ENCODE results near the gene PTPRU. TPM values are rescaled to one million over a fixed set of nuclear protein-coding genes. Genes with fewer than 3 reads are reported as not detected.

PTPRU gene
- total RNA-seq, 4 donors from 2014 or later, result 12.3 to 19.9 (median 15.9) TPM

- no peak for TF ChIP-seq CTCF (IDR thresholded peaks at IDR 0.05)
- no peak for ATAC-seq (ENCODE audit: low FRiP score)
- no peak for DNase-seq (ENCODE audit: low spot score)
Measured at GRCh38 chr1:29327223-29327935, 91.1 kb downstream of the PTPRU start.

DNA sequence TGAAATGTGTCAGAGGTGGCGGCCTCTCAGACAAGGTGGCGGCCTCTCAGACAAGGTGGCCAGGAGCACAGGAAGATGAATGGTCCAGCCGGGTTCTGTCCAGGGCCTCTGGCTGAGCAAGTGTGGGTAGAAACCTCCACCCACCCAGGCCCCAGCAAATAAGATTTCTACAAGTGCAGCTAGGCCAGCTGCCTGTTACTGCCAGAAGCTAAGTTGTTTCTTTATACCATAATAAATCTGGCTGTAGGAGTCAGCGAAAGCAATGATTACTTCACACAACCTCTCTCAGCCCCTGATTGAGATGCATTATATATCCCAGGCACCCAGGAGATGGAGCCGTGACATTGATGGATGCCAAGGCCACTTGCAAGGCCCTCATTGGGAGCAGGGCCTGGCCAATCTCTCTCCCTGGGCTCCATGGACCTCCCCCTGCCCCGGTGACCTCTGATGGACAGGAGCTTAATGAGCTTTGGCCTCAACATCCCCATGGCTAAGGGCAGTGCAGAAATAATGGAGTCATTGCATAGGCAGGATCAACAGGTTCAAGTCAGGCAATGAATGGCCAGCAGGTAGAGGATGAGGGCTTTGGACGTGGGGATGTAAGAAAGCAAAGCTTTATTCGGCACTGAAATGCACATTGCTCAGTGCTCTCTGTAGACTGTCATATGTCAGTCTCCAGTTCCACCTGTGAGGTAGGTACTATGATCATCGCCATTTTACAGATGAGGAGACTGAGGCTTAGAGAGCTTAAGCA, 92.9 kb downstream of the PTPRU start:
- no peak for DNase-seq (ENCODE audit: low spot score)
- ATAC-seq (ENCODE audit: low FRiP score), result no peak
- no peak for TF ChIP-seq CTCF (IDR thresholded peaks at IDR 0.05)

GRCh38 chr1:29330089-29330488, 93.8 kb downstream of the PTPRU start:
- no peak for TF ChIP-seq CTCF (IDR thresholded peaks at IDR 0.05)
- DNase-seq (ENCODE audit: low spot score) (no peak), ATAC-seq (ENCODE audit: low FRiP score) (no peak)

GRCh38 chr1:29330856-29331255, 94.5 kb downstream of the PTPRU start:
- DNase-seq (ENCODE audit: low spot score) (no peak), ATAC-seq (ENCODE audit: low FRiP score) (no peak)

DNA sequence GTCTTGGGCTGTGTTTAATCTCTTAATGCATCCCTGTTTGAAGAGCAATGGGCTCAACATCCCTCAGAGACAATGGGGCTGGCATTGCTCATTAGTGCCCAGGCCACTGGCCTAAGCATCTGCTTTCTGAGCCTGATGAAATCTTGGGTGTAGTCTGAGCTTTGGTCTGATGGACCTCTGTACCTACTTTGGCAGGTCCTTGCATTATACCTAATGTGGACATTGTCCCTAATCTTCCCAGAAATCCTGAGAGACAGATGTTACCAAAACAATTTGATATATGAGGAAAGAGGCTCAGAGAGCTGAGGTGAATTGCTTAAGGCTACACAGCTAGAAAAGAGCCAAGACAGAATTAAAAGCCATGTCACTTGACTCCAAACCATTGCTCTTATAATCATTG, 95.0 kb downstream of the PTPRU start:
- no peak for ATAC-seq (ENCODE audit: low FRiP score)
- DNase-seq (ENCODE audit: low spot score), result no peak
- no peak for TF ChIP-seq CTCF (IDR thresholded peaks at IDR 0.05)

More at GRCh38 chr1:29330856-29331255, 94.5 kb downstream of the PTPRU start:
- no peak for TF ChIP-seq CTCF (IDR thresholded peaks at IDR 0.05)

GRCh38 chr1:29331729-29332128, 95.4 kb downstream of the PTPRU start:
- DNase-seq (ENCODE audit: low spot score), result no peak
- no peak for ATAC-seq (ENCODE audit: low FRiP score)
- no peak for TF ChIP-seq CTCF (IDR thresholded peaks at IDR 0.05)

- DNase-seq (ENCODE audit: low spot score), result no peak
- no peak for ATAC-seq (ENCODE audit: low FRiP score)
- no peak for TF ChIP-seq CTCF (IDR thresholded peaks at IDR 0.05)
Measured at GRCh38 chr1:29332204-29332603, 95.9 kb downstream of the PTPRU start.
